Loucy (cell line): ENCODE data around the gene CLCN5.

ENCODE experiments used
- H2AFZ ChIP-seq: fragments of 200-600 bp; sonication (generic); 2 replicates; pipeline ENCODE4 v1.6.0; 2016; ENCODE audit warnings: antibody characterized with exemption, mild to moderate bottlenecking, low read length, moderate library complexity
- H3F3A ChIP-seq: fragments of 200-600 bp; 2 replicates; pipeline ENCODE4 v1.6.0; 2016; ENCODE audit warnings: antibody characterized with exemption, low read depth, mild to moderate bottlenecking
- H3K27me3 ChIP-seq: fragments of 200-600 bp; sonication (generic); 2 replicates; pipeline ENCODE4 v1.6.1; 2014; ENCODE audit warnings: low read length, mild to moderate bottlenecking; ENCODE audit not compliant: insufficient read depth, poor library complexity, severe bottlenecking
- H3K36me3 ChIP-seq: fragments of 200-600 bp; sonication (generic); 2 replicates; pipeline ENCODE4 v1.6.1; 2016; ENCODE audit warnings: low read length; ENCODE audit not compliant: insufficient read depth
- H3K4me1 ChIP-seq: fragments of 200-600 bp; sonication (generic); 2 replicates; pipeline ENCODE4 v1.5.1; 2014; ENCODE audit warnings: low read length, mild to moderate bottlenecking; ENCODE audit not compliant: insufficient read depth, poor library complexity, severe bottlenecking
- H3K4me2 ChIP-seq: fragments of 200-600 bp; sonication (generic); 2 replicates; pipeline ENCODE4 v1.6.0; 2014; ENCODE audit warnings: antibody characterized with exemption, low read length, low read depth, mild to moderate bottlenecking; ENCODE audit not compliant: poor library complexity, severe bottlenecking
- H3K4me3 ChIP-seq: fragments of 200-600 bp; sonication (generic); 2 replicates; pipeline ENCODE4 v1.5.1; 2014; ENCODE audit warnings: low read length, mild to moderate bottlenecking, mixed read lengths; ENCODE audit not compliant: poor library complexity, severe bottlenecking
- H3K79me2 ChIP-seq: fragments of 200-600 bp; sonication (generic); 2 replicates; pipeline ENCODE4 v1.6.1; 2014; ENCODE audit warnings: low read length; ENCODE audit not compliant: insufficient read depth
- H3K9ac ChIP-seq: fragments of 200-600 bp; sonication (generic); 2 replicates; pipeline ENCODE4 v1.6.0; 2014; ENCODE audit warnings: mild to moderate bottlenecking, low read depth, low read length, moderate library complexity; ENCODE audit not compliant: poor library complexity, severe bottlenecking
- H3K9me2 ChIP-seq: fragments of 200-600 bp; sonication (generic); replicated peaks from 2 replicates; pipeline ENCODE4 v1.6.1; 2016; ENCODE audit warnings: low read depth, low read length, mixed read lengths
- H3K9me3 ChIP-seq: fragments of 200-600 bp; sonication (generic); 2 replicates; pipeline ENCODE4 v1.6.1; 2014; ENCODE audit warnings: mild to moderate bottlenecking, antibody characterized with exemption, low read length, low read depth; ENCODE audit not compliant: insufficient read depth
- H4K20me1 ChIP-seq: fragments of 200-600 bp; sonication (generic); 2 replicates; pipeline ENCODE4 v1.6.0; 2014; ENCODE audit warnings: antibody characterized with exemption, low read length, mild to moderate bottlenecking; ENCODE audit not compliant: insufficient read depth, poor library complexity, severe bottlenecking
- CTCF ChIP-seq: fragments of 200-600 bp; sonication (generic); conservative IDR thresholded peaks from 2 replicates; pipeline ENCODE4 v1.5.1; 2014; ENCODE audit warnings: mild to moderate bottlenecking, antibody characterized with exemption, low read length
- EZH2phosphoT487 ChIP-seq: fragments of 200-600 bp; IDR thresholded peaks from 2 replicates; pipeline ENCODE4 v1.6.1; 2018; ENCODE audit warnings: antibody characterized with exemption, mild to moderate bottlenecking, moderate library complexity, borderline replicate concordance

Gene CLCN5

GRCh38 chrX:50098241-50098640 is 175.8 kb downstream of the CLCN5 start:
- H3K4me3 ChIP-seq: no peak overlapping the region
- H4K20me1 ChIP-seq: no peaks in the 10 kb centered on the region
- H3K9ac ChIP-seq: no peak overlapping the region
- no peaks in the 10 kb centered on the region for H3K36me3 ChIP-seq
- H3K27me3 ChIP-seq: no peaks in the 10 kb centered on the region
- H3K79me2 ChIP-seq: no peaks in the 10 kb centered on the region
- H3K9me2 ChIP-seq: no peaks in the 10 kb centered on the region
- no peaks in the 10 kb centered on the region for H3K9me3 ChIP-seq
- H3F3A ChIP-seq: no peaks in the 10 kb centered on the region
- peaks cover 6% of the 10 kb centered on the region for H3K4me1 ChIP-seq
- H3K4me2 ChIP-seq: no peak overlapping the region
- no peak overlapping the region for H2AFZ ChIP-seq
- TF ChIP-seq CTCF (no peak), EZH2phosphoT487 (no peak)

- TF ChIP-seq CTCF (no peak), EZH2phosphoT487 (no peak)
- Histone ChIP-seq H3K9me2 (no peaks in the 10 kb centered on the region), H3K4me3 (no peak overlapping the region), H3K36me3 (no peaks in the 10 kb centered on the region), H3K4me1 (peaks cover 6% of the 10 kb centered on the region), H3K4me2 (no peak overlapping the region), H3K27me3 (no peaks in the 10 kb centered on the region), H3K9me3 (no peaks in the 10 kb centered on the region), H4K20me1 (no peaks in the 10 kb centered on the region), H3F3A (no peaks in the 10 kb centered on the region), H3K79me2 (no peaks in the 10 kb centered on the region), H3K9ac (no peak overlapping the region), H2AFZ (no peak overlapping the region)
Observed at GRCh38 chrX:50098749-50099148, 176.4 kb downstream of the CLCN5 start.

- Histone ChIP-seq H4K20me1 (no peaks in the 10 kb centered on the region), H3K9me2 (no peaks in the 10 kb centered on the region), H2AFZ (no peak overlapping the region), H3K4me2 (no peak overlapping the region), H3K9me3 (no peaks in the 10 kb centered on the region), H3K36me3 (no peaks in the 10 kb centered on the region), H3K79me2 (no peaks in the 10 kb centered on the region), H3K4me3 (no peak overlapping the region), H3K27me3 (no peaks in the 10 kb centered on the region), H3K4me1 (peaks cover 6% of the 10 kb centered on the region), H3F3A (no peaks in the 10 kb centered on the region), H3K9ac (no peak overlapping the region)
- TF ChIP-seq CTCF: no peak
- TF ChIP-seq EZH2phosphoT487: no peak
Observed at GRCh38 chrX:50099331-50099730, 176.9 kb downstream of the CLCN5 start.
